ENCODE data around the gene PALLD. TPM values are rescaled to one million over a fixed set of nuclear protein-coding genes. Genes with fewer than 3 reads are reported as not detected.

PALLD gene
- total RNA-seq, 2 experiments from 2014 or later: 0.49 to 0.78 TPM

DNA sequence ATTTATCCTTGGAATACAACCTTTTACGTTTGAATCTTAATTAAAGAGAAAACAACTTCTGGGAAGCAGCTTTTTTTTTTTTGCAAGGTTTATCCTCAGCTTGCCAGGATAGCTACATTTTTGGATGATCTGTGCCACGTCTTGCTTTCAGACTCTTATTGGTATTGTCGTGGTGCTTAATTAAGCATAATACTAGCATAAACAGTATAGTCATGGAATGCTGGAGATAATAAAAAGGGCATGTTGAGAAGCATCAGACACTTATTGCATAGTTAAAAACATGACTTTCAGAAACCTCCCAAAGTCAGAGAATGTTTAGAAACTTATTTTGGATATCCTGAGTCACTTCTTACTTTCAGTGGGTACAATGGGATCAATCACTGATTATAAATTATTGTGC, 77.0 kb downstream of the PALLD start:
- TF ChIP-seq, protein P1, sequence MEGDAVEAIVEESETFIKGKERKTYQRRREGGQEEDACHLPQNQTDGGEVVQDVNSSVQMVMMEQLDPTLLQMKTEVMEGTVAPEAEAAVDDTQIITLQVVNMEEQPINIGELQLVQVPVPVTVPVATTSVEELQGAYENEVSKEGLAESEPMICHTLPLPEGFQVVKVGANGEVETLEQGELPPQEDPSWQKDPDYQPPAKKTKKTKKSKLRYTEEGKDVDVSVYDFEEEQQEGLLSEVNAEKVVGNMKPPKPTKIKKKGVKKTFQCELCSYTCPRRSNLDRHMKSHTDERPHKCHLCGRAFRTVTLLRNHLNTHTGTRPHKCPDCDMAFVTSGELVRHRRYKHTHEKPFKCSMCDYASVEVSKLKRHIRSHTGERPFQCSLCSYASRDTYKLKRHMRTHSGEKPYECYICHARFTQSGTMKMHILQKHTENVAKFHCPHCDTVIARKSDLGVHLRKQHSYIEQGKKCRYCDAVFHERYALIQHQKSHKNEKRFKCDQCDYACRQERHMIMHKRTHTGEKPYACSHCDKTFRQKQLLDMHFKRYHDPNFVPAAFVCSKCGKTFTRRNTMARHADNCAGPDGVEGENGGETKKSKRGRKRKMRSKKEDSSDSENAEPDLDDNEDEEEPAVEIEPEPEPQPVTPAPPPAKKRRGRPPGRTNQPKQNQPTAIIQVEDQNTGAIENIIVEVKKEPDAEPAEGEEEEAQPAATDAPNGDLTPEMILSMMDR (IDR thresholded peaks at IDR 0.05): no peak
- POLR2A ChIA-PET: no interaction called here
- H3K4me3 ChIP-seq (ENCODE audit: low read length): no peak overlapping the region
- no peak overlapping the region for H3K27ac ChIP-seq (ENCODE audit: low read depth in 1 of 2, low read length in 2 of 2)
- no peak overlapping the region for H3K4me3 Mint-ChIP-seq
- H3K36me3 Mint-ChIP-seq (ENCODE audit: low read depth): no peaks in the 10 kb centered on the region
- H3K27me3 Mint-ChIP-seq: peaks cover 6% of the 10 kb centered on the region
- CTCF ChIA-PET: no interaction called here
- H3K36me3 ChIP-seq (ENCODE audit: insufficient read depth, low read length): no peaks in the 10 kb centered on the region
- H3K9me3 Mint-ChIP-seq: no peaks in the 10 kb centered on the region
- no peaks in the 10 kb centered on the region for H3K4me1 Mint-ChIP-seq (ENCODE audit: low read depth)
- DNase-seq: no peak
- no peak overlapping the region for H3K27ac Mint-ChIP-seq
- H3K27me3 ChIP-seq (ENCODE audit: control insufficient read depth in 1 of 2, insufficient read depth in 2 of 2, low read length in 2 of 2): no peaks in the 10 kb centered on the region
- no peak for ATAC-seq (ENCODE audit: poor library complexity)
- intact Hi-C loops (cut with DNase I, micrococcal nuclease): no loop called here
- no peaks in the 10 kb centered on the region for H3K9me3 ChIP-seq (ENCODE audit: control insufficient read depth in 1 of 2, insufficient read depth in 1 of 2, low read length in 2 of 2)
- H3K4me1 ChIP-seq (ENCODE audit: insufficient read depth, low read length): no peaks in the 10 kb centered on the region

GRCh38 chr4:168574581-168575295, 77.9 kb downstream of the PALLD start:
- no peak for ATAC-seq (ENCODE audit: poor library complexity)
- H3K4me3 ChIP-seq (ENCODE audit: low read length): no peak overlapping the region
- H3K27ac Mint-ChIP-seq: no peak overlapping the region
- intact Hi-C loops (cut with DNase I, micrococcal nuclease): no loop called here
- no peak overlapping the region for H3K4me3 Mint-ChIP-seq
- H3K4me1 Mint-ChIP-seq (ENCODE audit: low read depth): no peaks in the 10 kb centered on the region
- TF ChIP-seq, protein P1 (IDR thresholded peaks at IDR 0.05): no peak
- H3K9me3 ChIP-seq (ENCODE audit: control insufficient read depth in 1 of 2, insufficient read depth in 1 of 2, low read length in 2 of 2): no peaks in the 10 kb centered on the region
- ChIA-PET CTCF (no interaction called here), POLR2A (no interaction called here)
- DNase-seq: no peak
- H3K27ac ChIP-seq (ENCODE audit: low read depth in 1 of 2, low read length in 2 of 2): no peak overlapping the region
- H3K9me3 Mint-ChIP-seq: no peaks in the 10 kb centered on the region
- no peaks in the 10 kb centered on the region for H3K36me3 Mint-ChIP-seq (ENCODE audit: low read depth)
- H3K36me3 ChIP-seq (ENCODE audit: insufficient read depth, low read length): no peaks in the 10 kb centered on the region
- H3K27me3 Mint-ChIP-seq: peaks cover 6% of the 10 kb centered on the region
- H3K27me3 ChIP-seq (ENCODE audit: control insufficient read depth in 1 of 2, insufficient read depth in 2 of 2, low read length in 2 of 2): no peaks in the 10 kb centered on the region
- no peaks in the 10 kb centered on the region for H3K4me1 ChIP-seq (ENCODE audit: insufficient read depth, low read length)

DNA sequence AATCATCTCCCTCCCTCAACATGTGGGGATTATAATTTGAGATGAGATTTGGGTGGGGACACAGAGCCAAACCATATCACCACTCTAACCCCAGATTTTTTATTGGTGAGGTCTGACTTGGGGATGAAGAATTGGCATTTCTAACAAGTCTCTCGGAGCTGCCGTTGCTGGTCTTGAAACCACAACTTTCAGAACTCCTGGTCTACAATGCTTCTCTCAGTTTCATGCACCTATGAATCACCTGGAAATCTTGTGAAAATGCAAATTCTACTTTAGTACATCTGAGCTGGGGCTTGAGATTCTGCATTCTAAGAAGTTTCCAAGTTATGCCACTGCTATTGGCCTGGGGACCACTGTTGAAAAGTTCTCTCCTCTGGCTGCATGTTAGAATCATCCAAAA, 78.6 kb downstream of the PALLD start:
- TF ChIP-seq, protein P1 (IDR thresholded peaks at IDR 0.05): no peak

More for the DNA sequence above, 78.6 kb downstream of the PALLD start:
- H3K36me3 Mint-ChIP-seq (ENCODE audit: low read depth): no peaks in the 10 kb centered on the region
- Histone ChIP-seq H3K36me3 (ENCODE audit: insufficient read depth, low read length) (no peaks in the 10 kb centered on the region), H3K4me3 (ENCODE audit: low read length) (no peak overlapping the region), H3K9me3 (ENCODE audit: control insufficient read depth in 1 of 2, insufficient read depth in 1 of 2, low read length in 2 of 2) (no peaks in the 10 kb centered on the region), H3K27me3 (ENCODE audit: control insufficient read depth in 1 of 2, insufficient read depth in 2 of 2, low read length in 2 of 2) (no peaks in the 10 kb centered on the region), H3K27ac (ENCODE audit: low read depth in 1 of 2, low read length in 2 of 2) (no peak overlapping the region), H3K4me1 (ENCODE audit: insufficient read depth, low read length) (no peaks in the 10 kb centered on the region)
- peaks cover 10% of the 10 kb centered on the region for H3K27me3 Mint-ChIP-seq
- no peak overlapping the region for H3K27ac Mint-ChIP-seq
- H3K9me3 Mint-ChIP-seq: no peaks in the 10 kb centered on the region
- intact Hi-C loops (cut with DNase I, micrococcal nuclease): no loop called here
- no peak for DNase-seq
- ChIA-PET POLR2A (no interaction called here), CTCF (no interaction called here)
- no peaks in the 10 kb centered on the region for H3K4me1 Mint-ChIP-seq (ENCODE audit: low read depth)
- no peak overlapping the region for H3K4me3 Mint-ChIP-seq
- no peak for ATAC-seq (ENCODE audit: poor library complexity)
